Measurements from ENCODE around the gene RNF123.

RNF123 gene

GRCh38 chr3:49709852-49710251 is 20.5 kb downstream of the RNF123 start:
- Mint-ChIP-seq H3K4me1 (ENCODE audit: low read depth) (peaks cover 12% of the 10 kb centered on the region), H3K27ac (no peak overlapping the region), H3K36me3 (ENCODE audit: low read depth) (peaks cover 2% of the 10 kb centered on the region), H3K9me3 (no peaks in the 10 kb centered on the region), H3K4me3 (no peak overlapping the region), H3K27me3 (ENCODE audit: low read depth) (no peaks in the 10 kb centered on the region)
- no peak for DNase-seq (ENCODE audit: low spot score)

GRCh38 chr3:49711489-49711888 is 22.1 kb downstream of the RNF123 start:
- DNase-seq (ENCODE audit: low spot score), result no peak
- peaks cover 8% of the 10 kb centered on the region for H3K36me3 Mint-ChIP-seq (ENCODE audit: low read depth)

GRCh38 chr3:49712166-49712565 is 22.8 kb downstream of the RNF123 start:
- Mint-ChIP-seq H3K4me1 (ENCODE audit: low read depth) (peaks cover 12% of the 10 kb centered on the region), H3K27me3 (ENCODE audit: low read depth) (no peaks in the 10 kb centered on the region), H3K9me3 (no peaks in the 10 kb centered on the region), H3K27ac (no peak overlapping the region), H3K36me3 (ENCODE audit: low read depth) (peaks cover 6% of the 10 kb centered on the region), H3K4me3 (no peak overlapping the region)
- DNase-seq (ENCODE audit: low spot score), result no peak

More at GRCh38 chr3:49711489-49711888, 22.1 kb downstream of the RNF123 start:
- Mint-ChIP-seq H3K27ac (peak overlapping the region; percentile 42), H3K4me1 (ENCODE audit: low read depth) (peaks cover 12% of the 10 kb centered on the region), H3K27me3 (ENCODE audit: low read depth) (no peaks in the 10 kb centered on the region), H3K4me3 (no peak overlapping the region), H3K9me3 (no peaks in the 10 kb centered on the region)

- H3K27me3 Mint-ChIP-seq (ENCODE audit: low read depth), result no peaks in the 10 kb centered on the region
- H3K9me3 Mint-ChIP-seq, result no peaks in the 10 kb centered on the region
- H3K4me1 Mint-ChIP-seq (ENCODE audit: low read depth), result peaks cover 12% of the 10 kb centered on the region
- H3K36me3 Mint-ChIP-seq (ENCODE audit: low read depth), result peaks cover 6% of the 10 kb centered on the region
- no peak overlapping the region for H3K4me3 Mint-ChIP-seq
- no peak for DNase-seq (ENCODE audit: low spot score)
- no peak overlapping the region for H3K27ac Mint-ChIP-seq
Observed at GRCh38 chr3:49712631-49713317, 23.4 kb downstream of the RNF123 start.

- Mint-ChIP-seq H3K4me1 (ENCODE audit: low read depth) (peaks cover 13% of the 10 kb centered on the region), H3K36me3 (ENCODE audit: low read depth) (peaks cover 7% of the 10 kb centered on the region), H3K27ac (no peak overlapping the region), H3K27me3 (ENCODE audit: low read depth) (no peaks in the 10 kb centered on the region), H3K4me3 (no peak overlapping the region), H3K9me3 (no peaks in the 10 kb centered on the region)
- no peak for DNase-seq (ENCODE audit: low spot score)
Observed at GRCh38 chr3:49713336-49714105, 24.2 kb downstream of the RNF123 start.

GRCh38 chr3:49714728-49715550 is 25.6 kb downstream of the RNF123 start:
- H3K4me3 Mint-ChIP-seq, result no peak overlapping the region
- H3K9me3 Mint-ChIP-seq, result no peaks in the 10 kb centered on the region
- H3K27me3 Mint-ChIP-seq (ENCODE audit: low read depth), result no peaks in the 10 kb centered on the region
- peaks cover 12% of the 10 kb centered on the region for H3K36me3 Mint-ChIP-seq (ENCODE audit: low read depth)
- no peak for DNase-seq (ENCODE audit: low spot score)
- peaks cover 26% of the 10 kb centered on the region for H3K4me1 Mint-ChIP-seq (ENCODE audit: low read depth)
- no peak overlapping the region for H3K27ac Mint-ChIP-seq

- DNase-seq (ENCODE audit: low spot score), result no peak
Observed at GRCh38 chr3:49715611-49716121, 26.3 kb downstream of the RNF123 start.

GRCh38 chr3:49716169-49716568 is 26.8 kb downstream of the RNF123 start:
- H3K4me1 Mint-ChIP-seq (ENCODE audit: low read depth), result peaks cover 26% of the 10 kb centered on the region
- peaks cover 18% of the 10 kb centered on the region for H3K36me3 Mint-ChIP-seq (ENCODE audit: low read depth)
- H3K9me3 Mint-ChIP-seq, result no peaks in the 10 kb centered on the region
- H3K4me3 Mint-ChIP-seq, result no peak overlapping the region
- H3K27me3 Mint-ChIP-seq (ENCODE audit: low read depth), result no peaks in the 10 kb centered on the region
- no peak for DNase-seq (ENCODE audit: low spot score)
- no peak overlapping the region for H3K27ac Mint-ChIP-seq

More at GRCh38 chr3:49715611-49716121, 26.3 kb downstream of the RNF123 start:
- no peaks in the 10 kb centered on the region for H3K27me3 Mint-ChIP-seq (ENCODE audit: low read depth)
- no peak overlapping the region for H3K27ac Mint-ChIP-seq
- no peak overlapping the region for H3K4me3 Mint-ChIP-seq
- H3K36me3 Mint-ChIP-seq (ENCODE audit: low read depth), result peaks cover 13% of the 10 kb centered on the region
- H3K9me3 Mint-ChIP-seq, result no peaks in the 10 kb centered on the region
- H3K4me1 Mint-ChIP-seq (ENCODE audit: low read depth), result peaks cover 27% of the 10 kb centered on the region

GRCh38 chr3:49716691-49717210 is 27.4 kb downstream of the RNF123 start:
- Mint-ChIP-seq H3K9me3 (no peaks in the 10 kb centered on the region), H3K36me3 (ENCODE audit: low read depth) (peaks cover 21% of the 10 kb centered on the region)
- DNase-seq (ENCODE audit: low spot score), result no peak

GRCh38 chr3:49717211-49717958 is 28.0 kb downstream of the RNF123 start:
- no peaks in the 10 kb centered on the region for H3K9me3 Mint-ChIP-seq
- DNase-seq (ENCODE audit: low spot score), result no peak
- H3K4me3 Mint-ChIP-seq, result no peak overlapping the region
- no peak overlapping the region for H3K27ac Mint-ChIP-seq
- peaks cover 27% of the 10 kb centered on the region for H3K36me3 Mint-ChIP-seq (ENCODE audit: low read depth)
- H3K4me1 Mint-ChIP-seq (ENCODE audit: low read depth), result peaks cover 24% of the 10 kb centered on the region
- no peaks in the 10 kb centered on the region for H3K27me3 Mint-ChIP-seq (ENCODE audit: low read depth)

More at GRCh38 chr3:49716691-49717210, 27.4 kb downstream of the RNF123 start:
- no peaks in the 10 kb centered on the region for H3K27me3 Mint-ChIP-seq (ENCODE audit: low read depth)
- peaks cover 23% of the 10 kb centered on the region for H3K4me1 Mint-ChIP-seq (ENCODE audit: low read depth)
- no peak overlapping the region for H3K4me3 Mint-ChIP-seq
- H3K27ac Mint-ChIP-seq, result no peak overlapping the region

GRCh38 chr3:49717959-49718857 is 28.9 kb downstream of the RNF123 start:
- Mint-ChIP-seq H3K36me3 (ENCODE audit: low read depth) (peaks cover 34% of the 10 kb centered on the region), H3K4me3 (peak overlapping the region; percentile 86), H3K27ac (peak overlapping the region; percentile 26), H3K4me1 (ENCODE audit: low read depth) (peaks cover 24% of the 10 kb centered on the region), H3K27me3 (ENCODE audit: low read depth) (no peaks in the 10 kb centered on the region), H3K9me3 (no peaks in the 10 kb centered on the region)
- DNase-seq (ENCODE audit: low spot score), result no peak

GRCh38 chr3:49718858-49719213 is 29.5 kb downstream of the RNF123 start:
- no peak for DNase-seq (ENCODE audit: low spot score)
- Mint-ChIP-seq H3K27ac (peak overlapping the region; percentile 26), H3K4me1 (ENCODE audit: low read depth) (peaks cover 24% of the 10 kb centered on the region), H3K27me3 (ENCODE audit: low read depth) (no peaks in the 10 kb centered on the region), H3K4me3 (peak overlapping the region; percentile 86), H3K36me3 (ENCODE audit: low read depth) (peaks cover 35% of the 10 kb centered on the region), H3K9me3 (no peaks in the 10 kb centered on the region)
